CD4-positive, alpha-beta T cell treated with Interleukin-4 for 1 hour (primary cell): ENCODE data around the gene TAGLN.

Experiments used
- DNase-seq, 2 donors: peaks; one replicate each; pipeline ENCODE4 v3.0.0-alpha.2; 2020 to 2022

The TAGLN gene

GRCh38 chr11:117217141-117218084, 18.2 kb downstream of the TAGLN start:
- DNase-seq = no peak

GRCh38 chr11:117218133-117218915, 19.2 kb downstream of the TAGLN start:
- no peak for DNase-seq

GRCh38 chr11:117219001-117219400, 19.8 kb downstream of the TAGLN start:
- DNase-seq = no peak

- no peak for DNase-seq
These were observed 20.3 kb downstream of the TAGLN start for GRCh38 chr11:117219455-117219854.

GRCh38 chr11:117219995-117220394, 20.8 kb downstream of the TAGLN start:
- no peak for DNase-seq

- no peak for DNase-seq
These were observed 21.4 kb downstream of the TAGLN start for GRCh38 chr11:117220568-117220967.

GRCh38 chr11:117220999-117221774, 22.0 kb downstream of the TAGLN start:
- no peak for DNase-seq

- DNase-seq = no peak
These were observed 22.8 kb downstream of the TAGLN start for GRCh38 chr11:117221775-117222517.

GRCh38 chr11:117222991-117223740, 24.0 kb downstream of the TAGLN start:
- DNase-seq = no peak

- DNase-seq = no peak
These were observed 24.8 kb downstream of the TAGLN start for GRCh38 chr11:117223741-117224689.

- no peak for DNase-seq
These were observed 26.5 kb downstream of the TAGLN start for GRCh38 chr11:117225553-117226170.

- DNase-seq = peak; percentile 70 to 81
These were observed 27.5 kb downstream of the TAGLN start for GRCh38 chr11:117226388-117227385.

GRCh38 chr11:117228091-117228490, 28.9 kb downstream of the TAGLN start:
- DNase-seq = no peak

- DNase-seq = no peak
These were observed 30.2 kb downstream of the TAGLN start for GRCh38 chr11:117229411-117229810.

- no peak for DNase-seq
These were observed 30.7 kb downstream of the TAGLN start for GRCh38 chr11:117229931-117230285.

- DNase-seq = peak; percentile 24 to 71
These were observed 31.3 kb downstream of the TAGLN start for GRCh38 chr11:117230286-117230961.

GRCh38 chr11:117230999-117231841, 32.0 kb downstream of the TAGLN start:
- DNase-seq = no peak
